GM19240 (cell line): ENCODE measurements around the gene PRF1.
"Not testable (repeated sequence)": the region's sequence is repeated elsewhere in the genome, so short reads cannot be mapped to it uniquely, and the experiment has no call there.

Experiments
- DNase-seq: peaks from one replicate; pipeline ENCODE4 v3.0.0; 2011; ENCODE audit warnings: low spot score; ENCODE audit not compliant: insufficient read length

Gene PRF1

GRCh38 chr10:70594161-70594560 is 8.4 kb downstream of the PRF1 start:
- no peak for DNase-seq

- no peak for DNase-seq
These were observed 9.0 kb downstream of the PRF1 start for GRCh38 chr10:70593513-70593890.

GRCh38 chr10:70592746-70593512 is 9.6 kb downstream of the PRF1 start:
- no peak for DNase-seq

GRCh38 chr10:70592186-70592735 is 10.3 kb downstream of the PRF1 start:
- no peak for DNase-seq

- DNase-seq = no peak
These were observed 11.7 kb downstream of the PRF1 start for GRCh38 chr10:70590655-70591416.

- no peak for DNase-seq
These were observed 12.5 kb downstream of the PRF1 start for GRCh38 chr10:70589762-70590654.

GRCh38 chr10:70588859-70589570 is 13.5 kb downstream of the PRF1 start:
- DNase-seq = no peak

- no peak for DNase-seq
These were observed 14.3 kb downstream of the PRF1 start for GRCh38 chr10:70588255-70588654.

GRCh38 chr10:70587045-70587658 is 15.4 kb downstream of the PRF1 start:
- no peak for DNase-seq

- DNase-seq = no peak
These were observed 16.1 kb downstream of the PRF1 start for GRCh38 chr10:70586348-70586930.

- no peak for DNase-seq
These were observed 16.9 kb downstream of the PRF1 start for GRCh38 chr10:70585578-70586169.

GRCh38 chr10:70584909-70585544 is 17.5 kb downstream of the PRF1 start:
- no peak for DNase-seq

- DNase-seq = no peak
These were observed 18.2 kb downstream of the PRF1 start for GRCh38 chr10:70584366-70584765.

GRCh38 chr10:70583669-70584037 is 18.9 kb downstream of the PRF1 start:
- DNase-seq = no peak

- DNase-seq = no peak
These were observed 19.5 kb downstream of the PRF1 start for GRCh38 chr10:70582793-70583668.

GRCh38 chr10:70581176-70581575 is 21.4 kb downstream of the PRF1 start:
- DNase-seq = not testable (repeated sequence)

GRCh38 chr10:70579234-70580002 is 23.1 kb downstream of the PRF1 start:
- DNase-seq = peak; percentile 46
